NCI-H1436 treated with DMSO at 0.1 percent for 48 hours (cell line): ENCODE data around the gene PITHD1.
"Not testable (repeated sequence)": the region's sequence is repeated elsewhere in the genome, so short reads cannot be mapped to it uniquely, and the experiment has no call there.

Source experiments
- DNase-seq: peaks from one replicate; lab custom pipeline; 2025; lab: John Stamatoyannopoulos, UW

Gene PITHD1, protein sequence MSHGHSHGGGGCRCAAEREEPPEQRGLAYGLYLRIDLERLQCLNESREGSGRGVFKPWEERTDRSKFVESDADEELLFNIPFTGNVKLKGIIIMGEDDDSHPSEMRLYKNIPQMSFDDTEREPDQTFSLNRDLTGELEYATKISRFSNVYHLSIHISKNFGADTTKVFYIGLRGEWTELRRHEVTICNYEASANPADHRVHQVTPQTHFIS

GRCh38 chr1:23777979-23778814 is at the start of gene PITHD1:
PITHD1 (plus strand) TSS chr1:23778418; CDS start chr1:23778516, 98 bp downstream.
- DNase-seq, result peak; percentile 63

DNA sequence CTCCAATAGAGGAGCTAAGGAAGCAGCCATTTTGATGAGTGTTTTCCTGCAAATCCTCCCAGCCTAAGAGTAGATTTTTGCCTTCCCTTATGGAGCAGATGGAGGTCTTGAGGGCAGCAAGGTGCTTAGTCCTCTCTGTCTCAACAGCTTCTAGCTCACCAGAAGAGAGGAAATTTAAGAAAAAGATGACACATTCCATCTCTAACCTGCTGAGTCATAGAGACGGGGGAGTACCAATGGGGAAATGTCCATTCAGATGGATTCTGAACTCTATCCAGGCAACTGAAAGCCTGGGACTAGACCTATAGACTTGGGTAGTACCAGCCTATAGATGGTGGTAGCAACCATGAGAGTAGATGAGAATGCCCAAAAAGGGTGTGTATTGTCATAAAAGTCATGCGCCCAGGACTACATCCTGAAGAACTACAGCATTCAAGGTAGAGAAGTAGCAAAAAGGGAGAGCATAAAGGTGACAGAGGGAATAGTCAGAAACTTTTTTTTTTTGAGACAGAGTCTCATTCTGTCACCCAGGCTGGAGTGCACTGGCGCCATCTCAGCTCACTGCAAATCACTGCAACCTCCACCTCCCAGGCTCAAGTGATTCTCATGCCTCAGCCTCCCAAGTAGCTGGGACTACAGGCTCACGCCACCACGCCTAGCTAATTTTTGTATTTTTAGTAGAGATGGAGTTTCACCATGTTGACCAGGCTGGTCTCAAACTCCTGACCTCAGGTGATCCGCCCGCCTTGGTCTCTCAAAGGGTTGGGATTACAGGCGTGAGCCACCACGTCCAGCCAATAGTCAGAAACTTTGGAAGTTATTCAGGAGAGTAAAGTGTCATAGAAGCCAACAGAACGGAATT is 45.6 kb upstream of the PITHD1 start:
- no peak for DNase-seq

GRCh38 chr1:23733281-23733680 is 44.9 kb upstream of the PITHD1 start:
- DNase-seq, result not testable (repeated sequence)

DNA sequence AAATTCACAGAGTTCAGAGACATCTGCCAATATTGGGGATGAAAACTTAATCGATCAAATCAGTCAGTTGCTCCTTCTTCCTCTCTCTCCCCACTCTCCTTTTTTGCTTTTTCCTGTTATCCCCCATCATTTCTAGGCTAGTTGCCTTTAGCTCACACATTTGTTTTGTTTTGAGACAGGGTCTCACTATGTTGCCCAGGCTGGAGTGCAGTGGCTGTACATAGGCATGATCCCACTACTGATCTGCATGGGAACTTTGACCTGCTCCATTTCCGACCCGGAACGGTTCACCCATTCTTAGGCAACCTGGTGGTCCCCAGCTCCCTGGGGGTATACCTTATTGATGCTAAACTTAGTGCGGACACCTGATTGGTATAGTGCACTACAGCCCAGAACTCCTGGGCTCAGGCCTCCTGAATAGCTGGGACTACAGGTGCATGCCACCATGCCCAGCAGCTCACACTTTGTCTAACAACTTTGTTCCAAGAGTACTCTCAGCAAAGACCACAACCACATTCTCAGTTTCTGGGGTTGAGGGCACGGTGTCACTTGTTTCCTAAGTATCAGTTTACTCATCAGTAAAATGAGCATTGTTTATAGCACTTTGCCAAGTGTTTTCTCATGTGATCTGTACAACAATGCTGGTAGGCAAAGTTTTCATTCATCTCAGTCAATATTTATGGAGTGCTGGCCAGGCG is 41.6 kb upstream of the PITHD1 start:
- DNase-seq, result no peak

DNA sequence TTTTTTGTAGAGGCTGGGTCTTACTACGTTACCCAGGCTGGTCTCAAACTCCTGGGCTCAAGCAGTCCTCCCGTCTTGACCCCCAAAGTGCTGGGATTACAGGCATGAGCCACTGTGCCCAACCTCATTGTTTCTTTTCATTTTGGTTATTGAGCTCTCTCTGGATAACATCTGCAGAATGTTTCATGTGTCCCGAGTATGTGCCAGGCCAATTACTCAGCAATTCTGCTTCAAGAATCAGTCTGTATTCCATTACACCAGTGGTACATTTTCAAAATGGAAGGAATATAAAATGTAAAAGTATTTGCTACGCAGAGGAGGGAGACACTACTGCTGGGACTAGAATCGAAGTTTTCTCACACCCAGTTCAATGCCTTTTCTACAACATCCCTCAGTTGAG is 36.6 kb upstream of the PITHD1 start:
- DNase-seq, result no peak

DNA sequence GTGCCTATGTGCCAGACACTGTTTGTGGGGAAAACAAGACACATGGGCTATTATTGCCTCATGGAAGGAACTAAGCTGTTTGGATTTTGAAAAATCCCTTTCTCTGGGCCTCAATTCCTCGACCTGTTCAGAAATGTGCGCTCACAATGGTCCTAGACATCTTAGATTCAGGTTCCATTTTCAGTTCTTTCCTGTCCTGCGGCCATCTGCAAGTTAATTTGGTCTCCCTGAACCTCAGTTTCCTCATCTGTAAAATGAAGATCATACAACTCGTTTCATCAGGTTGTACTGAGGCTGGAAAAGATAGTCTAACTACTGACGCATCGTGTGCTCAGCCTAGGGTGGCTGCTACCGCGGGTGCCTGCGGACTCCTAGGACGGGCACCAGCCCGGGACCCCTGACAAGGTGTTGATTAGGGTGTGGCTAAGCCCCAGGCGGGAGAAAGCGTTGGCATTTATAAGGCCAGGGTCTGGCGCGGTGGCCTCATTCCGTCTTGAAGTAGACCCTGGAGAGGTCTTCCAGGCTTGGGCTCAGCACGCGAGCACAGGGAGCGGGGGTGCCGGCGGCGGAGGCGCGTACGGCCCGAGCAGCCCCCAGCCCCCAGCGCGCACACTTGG is 35.4 kb upstream of the PITHD1 start:
- no peak for DNase-seq

GRCh38 chr1:23743287-23744152 is 34.7 kb upstream of the PITHD1 start, which contains the start of gene ELOA:
ELOA (plus strand) TSS chr1:23743471; CDS start chr1:23743504, 33 bp downstream.
- no peak for DNase-seq

DNA sequence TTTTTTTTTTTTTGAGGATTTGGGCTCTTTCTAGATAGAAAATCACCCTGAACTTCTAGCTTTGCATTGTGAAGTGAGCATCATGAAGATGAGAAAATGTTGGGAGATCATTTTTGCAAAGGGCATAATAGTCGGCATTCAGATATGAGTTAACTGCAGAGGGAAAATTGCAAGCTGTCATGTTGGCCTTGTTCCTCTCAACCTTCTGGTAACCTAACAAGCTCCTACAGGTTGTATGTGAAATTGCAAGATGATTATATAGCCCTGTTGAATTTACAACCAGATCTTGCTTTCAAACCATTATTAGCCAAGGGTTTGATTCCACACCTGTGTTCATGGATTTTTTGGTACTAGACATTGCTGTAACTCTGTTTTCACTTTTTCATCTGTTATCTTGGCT is 32.7 kb upstream of the PITHD1 start:
- no peak for DNase-seq

DNA sequence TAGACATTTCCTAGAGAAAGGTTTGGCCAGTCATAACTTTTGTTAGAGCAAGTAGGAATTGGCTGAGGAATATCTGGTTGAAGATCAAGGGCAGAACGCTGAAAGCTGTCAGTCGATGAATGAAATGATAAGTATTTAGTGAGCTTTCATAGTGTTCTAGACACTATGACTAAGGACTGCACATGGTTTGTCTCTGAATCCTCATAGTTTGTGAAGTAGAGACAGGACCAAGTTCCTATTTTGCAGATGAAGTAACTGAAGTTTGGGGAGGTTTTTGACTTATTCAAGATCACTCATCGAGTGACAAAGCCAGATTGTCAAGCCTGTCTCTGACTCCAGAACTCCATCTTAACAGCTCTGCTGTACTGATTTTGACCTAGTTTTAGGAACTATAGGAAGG is 30.2 kb upstream of the PITHD1 start:
- no peak for DNase-seq

GRCh38 chr1:23751050-23751814 is 27.0 kb upstream of the PITHD1 start:
- no peak for DNase-seq

DNA sequence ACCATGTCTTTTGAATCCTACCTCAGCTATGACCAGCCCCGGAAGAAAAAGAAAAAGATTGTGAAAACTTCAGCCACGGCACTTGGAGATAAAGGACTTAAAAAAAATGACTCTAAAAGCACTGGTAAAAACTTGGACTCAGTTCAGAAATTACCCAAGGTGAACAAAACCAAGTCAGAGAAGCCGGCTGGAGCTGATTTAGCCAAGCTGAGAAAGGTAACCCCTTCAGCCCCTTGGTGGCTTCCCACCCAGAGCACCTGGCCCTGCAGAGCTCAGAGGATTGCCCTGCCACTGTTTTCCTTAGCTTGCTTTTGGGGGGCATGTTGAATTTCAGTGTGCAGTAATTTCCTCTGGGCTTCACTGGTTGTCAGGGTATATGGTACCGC is 26.4 kb upstream of the PITHD1 start:
- DNase-seq, result no peak

DNA sequence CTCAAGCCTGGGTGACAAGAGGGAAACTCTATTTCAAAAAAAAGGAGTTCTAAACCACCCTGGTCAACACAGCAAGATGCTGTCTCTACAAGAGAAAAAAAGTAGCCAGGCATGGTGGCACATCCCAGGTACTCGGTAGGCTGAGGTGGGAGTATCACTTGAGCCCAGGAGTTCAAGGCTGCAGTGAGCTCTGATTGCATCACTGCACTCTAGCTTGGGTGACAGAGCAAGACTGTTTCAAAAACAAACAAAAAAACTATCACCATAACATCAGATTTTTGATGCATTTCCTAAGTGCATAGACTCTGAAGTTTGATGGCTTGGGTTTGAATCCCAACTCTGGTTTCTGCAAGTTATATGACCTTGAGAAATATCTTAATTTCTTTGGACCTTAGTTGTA is 25.3 kb upstream of the PITHD1 start:
- no peak for DNase-seq

GRCh38 chr1:23756676-23757075 is 21.5 kb upstream of the PITHD1 start:
- DNase-seq, result no peak

DNA sequence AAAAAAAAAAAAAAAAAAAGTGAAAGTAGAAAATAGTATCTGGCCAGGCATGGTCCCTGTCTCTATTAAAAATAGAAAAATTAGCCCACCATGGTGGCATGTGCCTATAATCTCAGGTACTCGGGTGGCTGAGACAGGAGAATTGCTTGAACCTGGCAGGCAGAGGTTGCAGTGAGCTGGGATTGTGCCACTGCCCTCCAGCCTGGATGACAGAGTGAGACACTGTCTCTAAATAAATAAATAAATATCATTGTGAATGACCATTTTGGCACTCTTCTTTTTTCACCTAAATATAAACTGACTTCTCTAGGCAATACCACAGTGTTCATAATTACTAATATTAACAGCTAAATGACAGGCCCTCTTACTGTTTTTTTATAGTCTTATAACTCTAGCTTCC is 20.4 kb upstream of the PITHD1 start:
- DNase-seq, result no peak

DNA sequence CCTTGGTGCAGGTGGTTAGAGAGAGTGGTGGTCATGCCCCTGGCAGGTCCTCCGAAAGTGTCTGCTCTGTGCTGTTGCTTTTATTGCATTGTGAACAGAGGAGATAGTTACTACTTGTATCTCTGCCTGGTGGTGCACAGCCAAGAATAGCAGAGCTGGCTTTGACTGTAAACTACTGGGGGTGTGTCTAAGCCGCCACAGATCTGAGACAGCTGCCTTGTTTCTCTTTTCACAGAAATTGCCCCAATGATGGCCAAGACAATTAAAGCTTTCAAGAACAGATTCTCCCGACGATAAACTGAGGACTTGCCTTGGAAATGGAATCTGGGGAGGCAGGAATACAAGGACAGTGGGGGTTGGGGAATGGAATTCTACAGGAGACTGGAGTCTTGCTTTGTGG is 18.9 kb upstream of the PITHD1 start:
- DNase-seq, result no peak

- no peak for DNase-seq
Measured at GRCh38 chr1:23763041-23763577, 15.1 kb upstream of the PITHD1 start.

GRCh38 chr1:23768733-23769132 is 9.5 kb upstream of the PITHD1 start:
- no peak for DNase-seq

GRCh38 chr1:23772049-23772853 is 6.0 kb upstream of the PITHD1 start:
- no peak for DNase-seq

DNA sequence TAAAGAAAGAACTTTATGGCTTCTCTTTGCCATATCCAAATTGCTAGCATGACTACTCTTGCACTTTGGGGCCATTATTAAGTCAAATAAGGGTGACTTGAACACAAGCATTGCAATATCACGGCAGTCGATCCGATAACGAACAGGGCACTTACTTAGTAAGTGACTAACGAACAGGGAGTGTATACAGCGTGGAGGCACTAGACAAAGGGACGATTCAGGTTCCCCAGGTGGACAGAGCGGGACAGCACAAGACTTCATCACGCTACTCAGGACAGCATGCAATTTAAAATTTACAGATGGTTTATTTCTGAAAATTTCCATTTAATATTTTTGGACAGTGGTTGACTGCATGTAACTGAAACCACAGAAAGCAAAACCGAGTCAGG is 5.4 kb upstream of the PITHD1 start:
- DNase-seq, result no peak
